HG03060 (cell line): ENCODE data around the gene NR3C1.

Experiments
- ATAC-seq: cut with Tn5 transposase; IDR thresholded peaks from one replicate; pipeline ENCODE4 v1.9.1; 2021; ENCODE audit warnings: low read depth, moderate number of reproducible peaks; ENCODE audit not compliant: unreplicated experiment

The NR3C1 gene

GRCh38 chr5:143244000-143244736 is 159.3 kb downstream of the NR3C1 start:
- ATAC-seq, result no peak

- ATAC-seq, result no peak
Observed at GRCh38 chr5:143243103-143243502, 160.4 kb downstream of the NR3C1 start.

- ATAC-seq, result no peak
Observed at GRCh38 chr5:143241892-143242291, 161.6 kb downstream of the NR3C1 start.

- ATAC-seq, result no peak
Observed at GRCh38 chr5:143239882-143240518, 163.5 kb downstream of the NR3C1 start.

- ATAC-seq, result no peak
Observed at GRCh38 chr5:143238620-143239019, 164.9 kb downstream of the NR3C1 start.

GRCh38 chr5:143237664-143238063 is 165.8 kb downstream of the NR3C1 start:
- no peak for ATAC-seq

GRCh38 chr5:143236682-143237081 is 166.8 kb downstream of the NR3C1 start:
- no peak for ATAC-seq

- no peak for ATAC-seq
Observed at GRCh38 chr5:143235423-143235822, 168.1 kb downstream of the NR3C1 start.

- no peak for ATAC-seq
Observed at GRCh38 chr5:143234162-143234842, 169.2 kb downstream of the NR3C1 start.

- no peak for ATAC-seq
Observed at GRCh38 chr5:143233031-143233430, 170.5 kb downstream of the NR3C1 start.

- no peak for ATAC-seq
Observed at GRCh38 chr5:143231973-143232812, 171.3 kb downstream of the NR3C1 start.

GRCh38 chr5:143231416-143231815 is 172.1 kb downstream of the NR3C1 start:
- no peak for ATAC-seq

- ATAC-seq, result no peak
Observed at GRCh38 chr5:143230676-143230996, 172.8 kb downstream of the NR3C1 start.

- peak; percentile 90 for ATAC-seq
Observed at GRCh38 chr5:143229896-143230675, 173.4 kb downstream of the NR3C1 start.

GRCh38 chr5:143229426-143229895 is 174.0 kb downstream of the NR3C1 start:
- peak; percentile 12 for ATAC-seq

- no peak for ATAC-seq
Observed at GRCh38 chr5:143228597-143229293, 174.7 kb downstream of the NR3C1 start.
